H9 (cell line): ENCODE results near the gene FUT2. TPM values are rescaled to one million over a fixed set of nuclear protein-coding genes. Genes with fewer than 3 reads are reported as not detected.
A peak's percentile ranks its signal among the peaks of the same experiment; 100 is the strongest.

ENCODE experiments used
- DNase-seq: peaks from one replicate; pipeline ENCODE4 v3.0.0-alpha.2; 2017
- H2AFZ ChIP-seq: one replicate; pipeline ENCODE4 v1.6.1; 2013; ENCODE audit warnings: mild to moderate bottlenecking, low read length, control low read depth, moderate library complexity
- H2AK5ac ChIP-seq: 2 replicates; pipeline ENCODE4 v1.6.1; 2013; ENCODE audit warnings: low read length, control low read depth, mixed read lengths; ENCODE audit not compliant: insufficient read length
- H2BK120ac ChIP-seq: one replicate; pipeline ENCODE4 v1.6.1; 2013; ENCODE audit warnings: low read depth, mild to moderate bottlenecking, low read length, control low read depth, inconsistent platforms; ENCODE audit not compliant: poor library complexity, severe bottlenecking
- H2BK12ac ChIP-seq: 2 replicates; pipeline ENCODE4 v1.6.1; 2013; ENCODE audit warnings: low read length, control low read depth, mixed read lengths, low read depth; ENCODE audit not compliant: insufficient read length
- H2BK15ac ChIP-seq: 2 replicates; pipeline ENCODE4 v1.6.1; 2013; ENCODE audit warnings: low read depth, low read length, control low read depth
- H2BK20ac ChIP-seq: one replicate; pipeline ENCODE4 v1.6.1; 2013; ENCODE audit warnings: low read depth, mild to moderate bottlenecking, low read length, control low read depth, inconsistent platforms; ENCODE audit not compliant: poor library complexity, severe bottlenecking
- H2BK5ac ChIP-seq: 2 replicates; pipeline ENCODE4 v1.6.1; 2013; ENCODE audit warnings: low read length, control low read depth, mixed read lengths; ENCODE audit not compliant: insufficient read length
- H3K14ac ChIP-seq: 2 replicates; pipeline ENCODE4 v1.6.1; 2013; ENCODE audit warnings: low read length, control low read depth; ENCODE audit not compliant: insufficient read depth
- H3K18ac ChIP-seq: 2 replicates; pipeline ENCODE4 v1.6.1; 2013; ENCODE audit warnings: low read depth, mild to moderate bottlenecking, mixed read lengths, low read length, control low read depth; ENCODE audit not compliant: insufficient read length
- H3K23ac ChIP-seq: 2 replicates; pipeline ENCODE4 v1.6.1; 2013; ENCODE audit warnings: low read length, control low read depth, mixed read lengths, low read depth; ENCODE audit not compliant: insufficient read length
- H3K23me2 ChIP-seq: 2 replicates; pipeline ENCODE4 v1.6.1; 2013; ENCODE audit warnings: low read depth, mild to moderate bottlenecking, mixed read lengths, low read length, control low read depth; ENCODE audit not compliant: insufficient read length, poor library complexity, severe bottlenecking
- H3K27ac ChIP-seq: 2 replicates; pipeline ENCODE4 v1.5.1; 2013; ENCODE audit warnings: low read length, control low read depth, mixed read lengths, low read depth; ENCODE audit not compliant: insufficient read length
- H3K27me3 ChIP-seq: 2 replicates; pipeline ENCODE4 v1.6.1; 2013; ENCODE audit warnings: low read length, control low read depth, inconsistent platforms; ENCODE audit not compliant: insufficient read depth
- H3K4ac ChIP-seq: 2 replicates; pipeline ENCODE4 v1.6.1; 2013; ENCODE audit warnings: low read depth, mild to moderate bottlenecking, control low read depth, inconsistent platforms, low read length, moderate library complexity
- H3K4me1 ChIP-seq: 2 replicates; pipeline ENCODE4 v1.6.1; 2013; ENCODE audit warnings: low read length, control low read depth, inconsistent platforms; ENCODE audit not compliant: insufficient read depth
- H3K4me2 ChIP-seq: 2 replicates; pipeline ENCODE4 v1.6.1; 2013; ENCODE audit warnings: low read length, control low read depth, mixed read lengths; ENCODE audit not compliant: insufficient read length, insufficient read depth
- H3K56ac ChIP-seq: 2 replicates; pipeline ENCODE4 v1.6.1; 2013; ENCODE audit warnings: low read depth, mild to moderate bottlenecking, mixed read lengths, low read length, control low read depth; ENCODE audit not compliant: insufficient read length
- H3K79me1 ChIP-seq: 2 replicates; pipeline ENCODE4 v1.6.1; 2013; ENCODE audit warnings: low read depth, mild to moderate bottlenecking, moderate library complexity, low read length, control low read depth, inconsistent platforms; ENCODE audit not compliant: insufficient read depth, poor library complexity, severe bottlenecking
- H3K79me2 ChIP-seq: 2 replicates; pipeline ENCODE4 v1.6.1; 2013; ENCODE audit warnings: low read length, control low read depth, inconsistent platforms; ENCODE audit not compliant: insufficient read depth
- H3K9ac ChIP-seq: 2 replicates; pipeline ENCODE4 v1.6.1; 2013; ENCODE audit warnings: low read length, control low read depth, mixed read lengths; ENCODE audit not compliant: insufficient read length; ENCODE audit errors: extremely low read depth
- H3K9me3 ChIP-seq: one replicate; pipeline ENCODE4 v1.6.1; 2013; ENCODE audit warnings: low read depth, low read length, inconsistent platforms; ENCODE audit not compliant: control insufficient read depth
- H3T11ph ChIP-seq: one replicate; pipeline ENCODE4 v1.6.1; 2013; ENCODE audit warnings: mild to moderate bottlenecking, low read length, control low read depth, inconsistent platforms
- H4K20me1 ChIP-seq: one replicate; pipeline ENCODE4 v1.6.1; 2013; ENCODE audit not compliant: control insufficient read depth, insufficient read length, insufficient read depth
- H4K5ac ChIP-seq: 2 replicates; pipeline ENCODE4 v1.6.1; 2013; ENCODE audit warnings: low read depth, mild to moderate bottlenecking, mixed read lengths, low read length, control low read depth; ENCODE audit not compliant: insufficient read length
- H4K8ac ChIP-seq: replicated peaks from 2 replicates; pipeline ENCODE4 v1.6.1; 2013; ENCODE audit warnings: low read length, control low read depth, mixed read lengths, low read depth; ENCODE audit not compliant: insufficient read length
- H4K91ac ChIP-seq: 2 replicates; pipeline ENCODE4 v1.6.1; 2013; ENCODE audit warnings: low read depth, mild to moderate bottlenecking, moderate library complexity, mixed read lengths, low read length, control low read depth; ENCODE audit not compliant: insufficient read length
- H3K27ac Mint-ChIP-seq, 3 experiments: 2 replicates in 2 of 3; 3 replicates in 1 of 3; pipeline ENCODE4 v1.8.0; 2020 to 2021; ENCODE audit warnings: mixed read lengths in 3 of 3, mild to moderate bottlenecking in 1 of 3, moderate library complexity in 1 of 3
- H3K27me3 Mint-ChIP-seq: 2 replicates; pipeline ENCODE4 v1.8.0; 2021; ENCODE audit warnings: low read depth, mild to moderate bottlenecking, moderate library complexity, mixed read lengths
- H3K36me3 Mint-ChIP-seq, 3 experiments: 2 replicates in 2 of 3; 3 replicates in 1 of 3; pipeline ENCODE4 v1.8.0; 2020 to 2021; ENCODE audit warnings: low read depth in 3 of 3, mixed read lengths in 3 of 3; ENCODE audit not compliant: insufficient read depth in 1 of 3
- H3K4me1 Mint-ChIP-seq, 2 experiments: 2 replicates each; pipeline ENCODE4 v1.8.0; 2020; ENCODE audit warnings: mixed read lengths in 2 of 2
- H3K4me3 Mint-ChIP-seq, 2 experiments: 2 replicates in 1 of 2; 3 replicates in 1 of 2; pipeline ENCODE4 v1.8.0; 2020 to 2021; ENCODE audit warnings: mild to moderate bottlenecking in 2 of 2, mixed read lengths in 2 of 2, moderate library complexity in 1 of 2
- H3K9me3 Mint-ChIP-seq, 2 experiments: 2 replicates in 1 of 2; 3 replicates in 1 of 2; pipeline ENCODE4 v1.8.0; 2020; ENCODE audit warnings: mild to moderate bottlenecking in 2 of 2, mixed read lengths in 2 of 2, moderate library complexity in 1 of 2
- WGBS: extraction: QIAGEN DNeasy Blood & Tissue Kit; methylation state at CpG from one replicate; pipeline ENCODE4 v1.1.7; 2013; ENCODE audit warnings: missing lambda C conversion rate, low lambda C conversion rate, mixed read lengths; ENCODE audit not compliant: insufficient read length; ENCODE audit errors: extremely low coverage; 5-methylcytosine and 5-hydroxymethylcytosine counted together
- total RNA-seq: library from RNA; stranded (reverse); gene quantifications from 2 replicates; pipeline ENCODE4 v1.2.1, GENCODE V29; 2021
- TF ChIP-seq, protein P1 (sequence below): fragments of 200-600 bp; sonication (generic); conservative IDR thresholded peaks from 3 replicates; pipeline ENCODE4 v1.8.0; 2021; ENCODE audit warnings: antibody characterized with exemption, mild to moderate bottlenecking

Gene FUT2
- total RNA-seq, 1 experiment from 2014 or later, result 11.4 TPM

DNA sequence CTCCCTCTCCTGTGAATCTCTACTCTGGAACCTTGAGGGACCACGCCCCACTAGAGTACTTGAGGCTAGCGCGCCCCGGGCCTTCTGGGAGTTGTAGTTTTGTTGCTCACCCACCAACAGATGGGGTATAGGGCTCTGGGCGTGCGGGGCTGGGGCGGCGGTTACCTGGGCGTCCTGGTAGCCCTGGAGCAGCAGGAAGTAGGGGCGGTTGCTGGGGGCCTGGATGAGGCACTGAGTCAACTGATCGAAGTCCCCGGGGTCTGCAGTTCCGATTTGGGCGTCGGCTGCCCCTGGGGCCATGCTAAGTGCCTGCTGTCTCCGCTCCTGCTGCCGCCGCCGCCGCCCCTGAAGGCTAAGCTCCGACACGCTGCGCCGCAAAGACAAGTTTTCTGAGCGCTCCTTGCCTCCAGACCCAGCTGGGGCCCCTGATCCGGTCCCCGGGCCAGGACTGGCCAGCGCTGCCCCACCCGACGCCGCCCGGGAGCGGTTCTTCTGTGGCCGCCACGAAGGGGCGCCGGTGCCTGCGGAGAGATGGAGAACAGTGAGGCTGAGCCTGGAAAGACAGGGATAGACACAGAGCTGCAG, 39.4 kb downstream of the FUT2 start:
- H3K79me1 ChIP-seq, result no peaks in the 10 kb centered on the region
- no peak overlapping the region for H2BK120ac ChIP-seq
- peaks cover 9% of the 10 kb centered on the region for H3K23me2 ChIP-seq
- no peak overlapping the region for H4K5ac ChIP-seq
- Mint-ChIP-seq H3K4me3 (peak overlapping the region; percentile 66 to 87), H3K27ac (no peak overlapping the region; a peak in 1 of 7 replicates), H3K4me1 (peaks cover 13 to 38% of the 10 kb centered on the region in 2 experiments), H3K9me3 (no peaks in the 10 kb centered on the region), H3K36me3 (peaks cover 2 to 4% (median 3%) of the 10 kb centered on the region in 3 experiments; a peak in 3 of 7 replicates), H3K27me3 (peaks cover 11% of the 10 kb centered on the region)
- no peak overlapping the region for H3K56ac ChIP-seq
- no peaks in the 10 kb centered on the region for H3K79me2 ChIP-seq
- H3K18ac ChIP-seq, result peak overlapping the region; percentile 41
- no peak overlapping the region for H3K27ac ChIP-seq
- no peaks in the 10 kb centered on the region; the same call in 1 of the 2 replicates for H3K4me1 ChIP-seq
- H3K4ac ChIP-seq, result no peak overlapping the region
- TF ChIP-seq, protein P1, sequence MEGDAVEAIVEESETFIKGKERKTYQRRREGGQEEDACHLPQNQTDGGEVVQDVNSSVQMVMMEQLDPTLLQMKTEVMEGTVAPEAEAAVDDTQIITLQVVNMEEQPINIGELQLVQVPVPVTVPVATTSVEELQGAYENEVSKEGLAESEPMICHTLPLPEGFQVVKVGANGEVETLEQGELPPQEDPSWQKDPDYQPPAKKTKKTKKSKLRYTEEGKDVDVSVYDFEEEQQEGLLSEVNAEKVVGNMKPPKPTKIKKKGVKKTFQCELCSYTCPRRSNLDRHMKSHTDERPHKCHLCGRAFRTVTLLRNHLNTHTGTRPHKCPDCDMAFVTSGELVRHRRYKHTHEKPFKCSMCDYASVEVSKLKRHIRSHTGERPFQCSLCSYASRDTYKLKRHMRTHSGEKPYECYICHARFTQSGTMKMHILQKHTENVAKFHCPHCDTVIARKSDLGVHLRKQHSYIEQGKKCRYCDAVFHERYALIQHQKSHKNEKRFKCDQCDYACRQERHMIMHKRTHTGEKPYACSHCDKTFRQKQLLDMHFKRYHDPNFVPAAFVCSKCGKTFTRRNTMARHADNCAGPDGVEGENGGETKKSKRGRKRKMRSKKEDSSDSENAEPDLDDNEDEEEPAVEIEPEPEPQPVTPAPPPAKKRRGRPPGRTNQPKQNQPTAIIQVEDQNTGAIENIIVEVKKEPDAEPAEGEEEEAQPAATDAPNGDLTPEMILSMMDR, result no peak
- no peak overlapping the region for H2BK5ac ChIP-seq
- no peaks in the 10 kb centered on the region; the same call in 1 of the 2 replicates for H3K27me3 ChIP-seq
- H3K9ac ChIP-seq, result no peak overlapping the region
- no peak overlapping the region for H2AK5ac ChIP-seq
- no peaks in the 10 kb centered on the region for H3K9me3 ChIP-seq
- no peak overlapping the region for H2BK12ac ChIP-seq
- no peak overlapping the region; the same call in 1 of the 2 replicates for H2BK15ac ChIP-seq
- H2AFZ ChIP-seq, result no peak overlapping the region
- WGBS, result no CpG with 5 or more reads among the region's 38 CpGs
- H4K91ac ChIP-seq, result no peak overlapping the region
- no peak overlapping the region for H3K23ac ChIP-seq
- H4K20me1 ChIP-seq, result no peaks in the 10 kb centered on the region
- H3K14ac ChIP-seq, result no peak overlapping the region
- H4K8ac ChIP-seq, result no peak overlapping the region
- no peak overlapping the region for H2BK20ac ChIP-seq
- no peak overlapping the region for H3T11ph ChIP-seq
- peak; percentile 86 for DNase-seq
- peak overlapping the region; percentile 35 for H3K4me2 ChIP-seq
